Omental fat pad (tissue), 4 donors: Measurements from ENCODE around the gene ZNF366. TPM values are rescaled to one million over a fixed set of nuclear protein-coding genes. Genes with fewer than 3 reads are reported as not detected.

ENCODE experiments used
- ATAC-seq: fragments of 150-250 bp; one replicate; pipeline ENCODE4 v1.9.1; 2016; ENCODE audit warnings: mild to moderate bottlenecking, moderate library complexity; ENCODE audit not compliant: low FRiP score
- DNase-seq: peaks from one replicate; pipeline ENCODE4 v3.0.0-alpha.2; 2019; ENCODE audit warnings: low spot score
- total RNA-seq, 4 donors: library from RNA; depleted of rRNA; stranded (reverse); fragments of >200 nt; gene quantifications; one replicate each; pipeline ENCODE4 v1.1.0, GENCODE V29; 2016
- TF ChIP-seq, protein P1 (sequence below), 3 donors: fragments of 450-650 bp; IDR thresholded peaks; one replicate each; pipeline ENCODE4 v1.5.1; 2016 to 2017; ENCODE audit warnings: antibody characterized with exemption in 3 of 3, mild to moderate bottlenecking in 3 of 3, moderate library complexity in 2 of 3

The ZNF366 gene
- total RNA-seq, 4 donors from 2014 or later = 0.74 to 25.2 (median 6.5) TPM

DNA sequence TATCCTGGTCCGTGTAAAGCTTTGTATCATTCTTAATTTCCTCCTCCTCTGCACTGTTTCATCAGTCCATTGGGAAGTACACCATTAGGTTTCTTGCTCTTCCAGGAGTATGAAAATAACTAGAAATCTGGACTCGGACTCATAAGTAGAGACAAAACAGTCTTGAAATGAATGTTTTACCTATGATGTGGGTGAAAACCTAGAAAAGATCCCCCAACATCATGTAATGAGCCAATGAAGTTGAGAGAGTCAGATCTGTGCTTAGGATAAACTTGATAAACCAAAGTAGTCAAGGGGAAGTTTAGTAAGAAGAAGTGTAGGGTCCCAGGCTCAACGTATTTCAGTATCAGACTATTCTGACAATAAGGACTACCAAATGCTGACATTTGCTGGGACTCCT is 25.2 kb downstream of the ZNF366 start:
- TF ChIP-seq, protein P1, sequence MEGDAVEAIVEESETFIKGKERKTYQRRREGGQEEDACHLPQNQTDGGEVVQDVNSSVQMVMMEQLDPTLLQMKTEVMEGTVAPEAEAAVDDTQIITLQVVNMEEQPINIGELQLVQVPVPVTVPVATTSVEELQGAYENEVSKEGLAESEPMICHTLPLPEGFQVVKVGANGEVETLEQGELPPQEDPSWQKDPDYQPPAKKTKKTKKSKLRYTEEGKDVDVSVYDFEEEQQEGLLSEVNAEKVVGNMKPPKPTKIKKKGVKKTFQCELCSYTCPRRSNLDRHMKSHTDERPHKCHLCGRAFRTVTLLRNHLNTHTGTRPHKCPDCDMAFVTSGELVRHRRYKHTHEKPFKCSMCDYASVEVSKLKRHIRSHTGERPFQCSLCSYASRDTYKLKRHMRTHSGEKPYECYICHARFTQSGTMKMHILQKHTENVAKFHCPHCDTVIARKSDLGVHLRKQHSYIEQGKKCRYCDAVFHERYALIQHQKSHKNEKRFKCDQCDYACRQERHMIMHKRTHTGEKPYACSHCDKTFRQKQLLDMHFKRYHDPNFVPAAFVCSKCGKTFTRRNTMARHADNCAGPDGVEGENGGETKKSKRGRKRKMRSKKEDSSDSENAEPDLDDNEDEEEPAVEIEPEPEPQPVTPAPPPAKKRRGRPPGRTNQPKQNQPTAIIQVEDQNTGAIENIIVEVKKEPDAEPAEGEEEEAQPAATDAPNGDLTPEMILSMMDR (IDR thresholded peaks at IDR 0.05) = no peak
- DNase-seq = no peak
- no peak for ATAC-seq

DNA sequence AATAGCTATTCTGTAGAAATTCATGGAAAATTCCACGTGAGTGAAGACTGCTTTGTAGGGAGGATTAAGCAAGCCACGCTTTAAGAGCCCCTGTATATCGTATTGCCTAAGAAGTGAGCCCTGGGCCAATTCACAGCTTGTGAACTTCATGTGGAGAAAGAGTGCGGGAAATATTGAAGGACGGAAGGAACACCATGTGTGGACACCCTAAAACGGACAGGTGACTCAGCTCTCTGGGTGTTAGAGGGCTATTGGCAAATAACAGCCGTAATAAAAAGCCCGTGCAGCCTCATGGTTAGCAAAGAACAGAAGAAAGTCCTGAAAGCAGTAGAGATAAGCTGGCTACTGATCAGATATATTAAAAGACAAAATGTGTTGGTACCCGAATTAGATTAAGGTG is 26.4 kb downstream of the ZNF366 start:
- TF ChIP-seq, protein P1 (IDR thresholded peaks at IDR 0.05) = no peak
- ATAC-seq = no peak
- DNase-seq = no peak

DNA sequence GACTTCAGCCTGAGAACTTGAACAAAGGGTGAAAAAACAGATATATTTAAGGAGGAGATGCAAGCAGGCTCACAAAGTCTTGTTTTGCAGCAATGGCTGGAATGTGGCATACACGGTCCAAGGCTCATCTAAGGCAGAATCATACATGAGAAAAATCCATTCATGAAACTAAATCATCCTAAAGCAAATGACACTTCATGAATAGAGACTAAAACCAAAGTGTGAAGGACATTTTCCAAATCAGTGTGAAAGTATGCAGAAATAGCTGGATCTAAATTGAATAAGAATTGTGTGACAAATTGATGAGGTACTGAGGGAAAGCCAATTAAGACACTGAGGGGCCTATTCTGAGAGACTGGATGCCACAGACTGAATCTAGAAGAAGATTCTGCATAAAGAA is 27.3 kb downstream of the ZNF366 start:
- DNase-seq = no peak
- ATAC-seq = no peak
- TF ChIP-seq, protein P1 (IDR thresholded peaks at IDR 0.05) = no peak

DNA sequence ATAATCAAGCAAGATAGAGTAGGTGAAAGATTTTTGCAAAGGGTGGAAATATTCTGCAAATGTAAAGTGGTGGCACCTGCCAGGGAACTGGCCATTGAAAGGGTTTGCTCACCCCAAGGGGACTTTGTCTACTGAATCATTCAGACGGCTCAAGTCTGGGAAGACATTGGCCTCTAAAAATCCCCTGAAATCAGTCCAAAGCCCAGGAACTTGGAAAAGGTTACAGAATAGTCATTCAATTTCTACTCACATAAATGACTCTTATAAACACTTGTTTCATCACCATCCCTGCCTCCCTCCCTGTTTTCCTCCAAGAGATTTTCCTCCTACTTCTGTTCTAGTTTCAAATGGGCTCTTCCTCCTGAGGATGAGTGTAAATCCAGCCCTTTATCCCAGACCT is 28.5 kb downstream of the ZNF366 start:
- TF ChIP-seq, protein P1 (IDR thresholded peaks at IDR 0.05) = no peak
- DNase-seq (no peak), ATAC-seq (peak; percentile 91)

DNA sequence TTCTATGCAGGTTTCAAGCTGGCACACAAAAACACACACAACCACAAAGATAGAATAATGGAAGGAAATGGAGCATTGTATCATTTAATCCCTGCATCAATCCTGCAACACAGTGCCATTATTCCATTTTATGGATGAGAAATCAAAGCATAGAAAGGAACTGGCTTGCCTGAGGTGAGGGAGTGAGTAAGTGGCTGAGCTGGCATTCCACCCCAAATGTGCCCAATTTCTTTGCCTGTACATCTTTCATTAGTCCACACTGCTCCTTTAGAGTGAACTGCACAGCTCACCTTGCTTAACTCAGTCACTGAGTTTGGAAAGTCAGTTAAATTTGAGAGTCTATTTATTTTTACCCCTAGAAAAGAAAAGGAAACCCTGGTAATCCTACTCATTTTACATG is 28.9 kb downstream of the ZNF366 start:
- TF ChIP-seq, protein P1 (IDR thresholded peaks at IDR 0.05) = no peak
- no peak for DNase-seq
- peak; percentile 16 for ATAC-seq

DNA sequence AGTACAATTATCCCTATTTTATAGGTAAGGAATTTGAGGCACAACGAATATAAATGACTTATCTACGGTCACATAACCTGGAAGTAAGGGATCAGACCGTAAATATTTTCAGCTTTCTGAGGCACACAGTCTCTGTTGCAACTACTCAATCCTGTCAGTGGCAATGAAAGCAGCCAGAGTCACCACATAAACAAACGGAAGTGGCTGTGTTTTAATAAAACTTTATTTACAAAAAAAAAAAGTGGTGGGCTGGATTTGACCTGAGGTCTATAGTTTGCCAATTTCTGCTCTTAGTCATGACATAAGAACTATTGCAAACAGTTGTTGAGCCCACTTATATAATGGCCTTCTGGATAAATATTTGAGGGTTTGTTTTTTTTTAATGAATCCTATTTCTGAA is 29.6 kb downstream of the ZNF366 start:
- TF ChIP-seq, protein P1 (IDR thresholded peaks at IDR 0.05) = no peak

DNA sequence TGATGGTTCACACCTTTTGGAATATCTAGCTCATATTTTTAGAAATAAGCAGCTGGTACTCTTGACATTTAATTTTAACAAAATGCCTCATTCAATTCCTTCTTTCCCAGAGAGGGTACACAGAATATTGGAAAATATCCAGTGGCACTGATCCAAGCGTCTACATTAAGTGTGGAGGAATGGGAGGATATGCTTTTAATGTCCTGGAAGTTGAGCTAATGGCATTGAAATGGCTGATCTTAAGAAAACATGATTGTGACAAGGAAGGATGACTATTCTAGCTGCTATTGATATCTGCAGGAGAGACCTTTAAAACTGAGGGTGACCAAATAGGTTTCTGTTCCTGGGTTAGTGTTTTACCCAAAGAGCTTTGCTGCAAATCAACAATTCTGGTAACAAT is 30.0 kb downstream of the ZNF366 start:
- ATAC-seq (no peak), DNase-seq (no peak)
- TF ChIP-seq, protein P1 (IDR thresholded peaks at IDR 0.05) = no peak

More for the DNA sequence above, 29.6 kb downstream of the ZNF366 start:
- no peak for DNase-seq
- ATAC-seq = no peak
